ENCODE results near the gene KANK4. TPM values are rescaled to one million over a fixed set of nuclear protein-coding genes. Genes with fewer than 3 reads are reported as not detected.

The KANK4 gene
- total and polyA plus RNA-seq, 3 donors from 2014 or later = 2.4 to 5.2 (median 2.9) TPM

GRCh38 chr1:62274496-62275485, 44.4 kb downstream of the KANK4 start:
- no peak for DNase-seq
- TF ChIP-seq, protein P1, sequence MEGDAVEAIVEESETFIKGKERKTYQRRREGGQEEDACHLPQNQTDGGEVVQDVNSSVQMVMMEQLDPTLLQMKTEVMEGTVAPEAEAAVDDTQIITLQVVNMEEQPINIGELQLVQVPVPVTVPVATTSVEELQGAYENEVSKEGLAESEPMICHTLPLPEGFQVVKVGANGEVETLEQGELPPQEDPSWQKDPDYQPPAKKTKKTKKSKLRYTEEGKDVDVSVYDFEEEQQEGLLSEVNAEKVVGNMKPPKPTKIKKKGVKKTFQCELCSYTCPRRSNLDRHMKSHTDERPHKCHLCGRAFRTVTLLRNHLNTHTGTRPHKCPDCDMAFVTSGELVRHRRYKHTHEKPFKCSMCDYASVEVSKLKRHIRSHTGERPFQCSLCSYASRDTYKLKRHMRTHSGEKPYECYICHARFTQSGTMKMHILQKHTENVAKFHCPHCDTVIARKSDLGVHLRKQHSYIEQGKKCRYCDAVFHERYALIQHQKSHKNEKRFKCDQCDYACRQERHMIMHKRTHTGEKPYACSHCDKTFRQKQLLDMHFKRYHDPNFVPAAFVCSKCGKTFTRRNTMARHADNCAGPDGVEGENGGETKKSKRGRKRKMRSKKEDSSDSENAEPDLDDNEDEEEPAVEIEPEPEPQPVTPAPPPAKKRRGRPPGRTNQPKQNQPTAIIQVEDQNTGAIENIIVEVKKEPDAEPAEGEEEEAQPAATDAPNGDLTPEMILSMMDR (IDR thresholded peaks at IDR 0.05) = no peak
- TF ChIP-seq POLR2A (IDR thresholded peaks at IDR 0.05) = no peak
- intact Hi-C loops (cut with DNase I; ENCODE audit: low total_unique reads) = no loop called here

DNA sequence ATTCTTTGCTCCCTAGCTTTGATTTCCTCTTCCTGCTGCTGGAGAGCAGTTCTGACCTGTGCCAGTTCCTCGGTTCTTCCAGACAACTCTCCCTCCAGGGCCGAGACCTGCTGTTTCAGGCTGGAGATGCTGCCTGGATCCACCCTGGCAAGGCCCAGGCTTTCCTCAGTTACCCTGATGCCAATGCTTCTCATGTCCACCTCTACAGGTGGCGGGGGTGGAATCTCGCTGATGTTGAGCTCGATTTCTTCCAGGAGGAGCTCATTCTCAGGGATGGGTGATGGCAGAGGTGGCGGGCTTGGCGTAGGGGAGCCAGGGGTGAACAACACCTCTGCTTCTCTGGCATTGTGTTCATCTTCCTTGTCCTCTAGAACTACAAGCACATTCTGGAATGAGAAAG, 45.3 kb downstream of the KANK4 start:
- no peak for TF ChIP-seq POLR2A (IDR thresholded peaks at IDR 0.05)
- TF ChIP-seq, protein P1 (IDR thresholded peaks at IDR 0.05) = no peak

More at GRCh38 chr1:62274496-62275485, 44.4 kb downstream of the KANK4 start:
- no peaks in the 10 kb centered on the region for H3K27me3 ChIP-seq
- H3K9me3 ChIP-seq = no peaks in the 10 kb centered on the region
- H3K4me1 ChIP-seq = no peaks in the 10 kb centered on the region
- no peak overlapping the region for H3K4me3 ChIP-seq
- no peaks in the 10 kb centered on the region for H3K36me3 ChIP-seq (ENCODE audit: low read depth, missing control alignments)
- no peak overlapping the region for H3K27ac ChIP-seq
- 90 to 93% methylated on average over 9 to 12 of the region's 14 CpGs for WGBS, 2 donors

GRCh38 chr1:62271948-62272728, 47.1 kb downstream of the KANK4 start:
- DNase-seq = no peak
- TF ChIP-seq, protein P1 (IDR thresholded peaks at IDR 0.05) = no peak
- TF ChIP-seq POLR2A (IDR thresholded peaks at IDR 0.05) = no peak
- 66 to 79% methylated on average over 13 of the region's 13 CpGs for WGBS, 2 donors

More for the DNA sequence above, 45.3 kb downstream of the KANK4 start:
- DNase-seq = no peak
- H3K4me3 ChIP-seq = no peak overlapping the region
- H3K27me3 ChIP-seq = no peaks in the 10 kb centered on the region
- intact Hi-C loops (cut with DNase I; ENCODE audit: low total_unique reads) = no loop called here
- H3K36me3 ChIP-seq (ENCODE audit: low read depth, missing control alignments) = no peaks in the 10 kb centered on the region
- H3K9me3 ChIP-seq = no peaks in the 10 kb centered on the region
- WGBS, 2 donors = 92 to 95% methylated on average over 4 to 7 of the region's 7 CpGs
- no peak overlapping the region for H3K27ac ChIP-seq
- no peaks in the 10 kb centered on the region for H3K4me1 ChIP-seq

DNA sequence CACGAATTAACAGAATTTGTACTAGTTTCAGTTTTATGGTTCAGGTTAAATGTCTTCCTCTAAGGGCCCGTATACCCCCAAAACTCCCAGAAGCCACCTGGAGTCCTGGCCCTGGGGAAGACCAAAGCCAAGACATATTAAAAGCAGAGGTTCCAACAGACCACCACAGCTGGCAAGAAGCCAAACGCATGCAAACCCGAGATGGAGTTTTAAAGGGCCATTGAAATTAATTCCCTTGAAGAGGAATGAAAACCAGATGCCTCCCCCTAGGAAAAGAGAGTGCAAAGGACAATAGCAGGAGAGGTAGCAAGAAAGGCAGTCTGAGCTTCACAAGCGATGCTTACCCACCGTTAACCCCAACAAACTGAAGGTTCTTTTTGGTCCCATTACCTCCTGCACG, 48.1 kb downstream of the KANK4 start:
- WGBS, 2 donors = 67 to 72% methylated on average over 7 of the region's 7 CpGs
- TF ChIP-seq, protein P1 (IDR thresholded peaks at IDR 0.05) = no peak
- no peak for TF ChIP-seq POLR2A (IDR thresholded peaks at IDR 0.05)
- H3K36me3 ChIP-seq (ENCODE audit: low read depth, missing control alignments) = no peaks in the 10 kb centered on the region
- H3K27ac ChIP-seq = no peak overlapping the region
- H3K4me1 ChIP-seq = no peaks in the 10 kb centered on the region
- intact Hi-C loops (cut with DNase I; ENCODE audit: low total_unique reads) = no loop called here
- H3K27me3 ChIP-seq = no peaks in the 10 kb centered on the region
- no peaks in the 10 kb centered on the region for H3K9me3 ChIP-seq
- DNase-seq = no peak
- no peak overlapping the region for H3K4me3 ChIP-seq

More at GRCh38 chr1:62271948-62272728, 47.1 kb downstream of the KANK4 start:
- Histone ChIP-seq H3K4me3 (no peak overlapping the region), H3K36me3 (ENCODE audit: low read depth, missing control alignments) (no peaks in the 10 kb centered on the region), H3K27ac (no peak overlapping the region), H3K9me3 (no peaks in the 10 kb centered on the region), H3K4me1 (no peaks in the 10 kb centered on the region), H3K27me3 (no peaks in the 10 kb centered on the region)
- intact Hi-C loops (cut with DNase I; ENCODE audit: low total_unique reads) = no loop called here

All from testis (tissue), 3 donors.